CD14-positive monocyte (primary cell): ENCODE data around the gene SMYD3. TPM values are rescaled to one million over a fixed set of nuclear protein-coding genes. Genes with fewer than 3 reads are reported as not detected.

Experiments used
- DNase-seq, 3 donors: peaks; one replicate each; pipeline ENCODE4 v3.0.0-alpha.2; 2011 to 2022
- H2AFZ ChIP-seq: 2 replicates; pipeline ENCODE4 v1.6.0; 2012; ENCODE audit warnings: mild to moderate bottlenecking, low read depth, low read length, inconsistent platforms; ENCODE audit not compliant: insufficient read depth, poor library complexity, severe bottlenecking
- H3K27ac ChIP-seq, 2 donors: 1 replicate in 1 of 2; 2 replicates in 1 of 2; pipeline ENCODE4 v1.5.1; 2012 to 2013; ENCODE audit warnings: low read length in 2 of 2, control low read depth in 1 of 2, inconsistent platforms in 1 of 2, low read depth in 1 of 2, mild to moderate bottlenecking in 1 of 2
- H3K27me3 ChIP-seq, 2 donors: one replicate each; pipeline versions ENCODE4 v1.6.0 to v1.6.1; 2011 to 2013; ENCODE audit warnings: low read length in 2 of 2; ENCODE audit not compliant: control insufficient read depth in 2 of 2, insufficient read depth in 2 of 2
- H3K36me3 ChIP-seq, 2 donors: replicated peaks in 1 of 2; 1 replicate in 1 of 2; 2 replicates in 1 of 2; pipeline versions ENCODE4 v1.5.1 to v1.6.1; 2012 to 2013; ENCODE audit warnings: low read length in 2 of 2, control low read depth in 1 of 2, inconsistent platforms in 1 of 2, mild to moderate bottlenecking in 1 of 2; ENCODE audit not compliant: insufficient read depth in 2 of 2, control insufficient read depth in 1 of 2
- H3K4me1 ChIP-seq, 2 donors: 1 replicate in 1 of 2; 2 replicates in 1 of 2; pipeline versions ENCODE4 v1.5.1 to v1.6.1; 2012 to 2013; ENCODE audit warnings: low read length in 2 of 2, control low read depth in 1 of 2, inconsistent platforms in 1 of 2, mild to moderate bottlenecking in 1 of 2, moderate library complexity in 1 of 2; ENCODE audit not compliant: insufficient read depth in 2 of 2, control insufficient read depth in 1 of 2
- H3K4me2 ChIP-seq: replicated peaks from 2 replicates; pipeline ENCODE3; 2012; ENCODE audit warnings: low read length, moderate library complexity, mild to moderate bottlenecking; ENCODE audit not compliant: poor library complexity, severe bottlenecking; ENCODE audit errors: extremely low read depth
- H3K4me3 ChIP-seq, 3 experiments: fragments of 200-600 bp in 1 of 3; sonication (generic) in 1 of 3; replicated peaks in 1 of 3; 1 replicate in 2 of 3; 2 replicates in 1 of 3; pipeline ENCODE4 v1.5.1; 2011 to 2013; ENCODE audit warnings: low read length in 3 of 3, mild to moderate bottlenecking in 3 of 3, control low read depth in 2 of 3, low read depth in 2 of 3, inconsistent platforms in 1 of 3, moderate library complexity in 1 of 3
- H3K79me2 ChIP-seq: 2 replicates; pipeline ENCODE4 v1.6.0; 2012; ENCODE audit warnings: mild to moderate bottlenecking, control low read depth, inconsistent platforms, low read length, moderate library complexity; ENCODE audit not compliant: insufficient read depth
- H3K9ac ChIP-seq: 2 replicates; pipeline ENCODE4 v1.6.0; 2017; ENCODE audit warnings: low read length, mild to moderate bottlenecking; ENCODE audit not compliant: insufficient read depth, poor library complexity, severe bottlenecking
- H3K9me3 ChIP-seq, 2 donors: replicated peaks in 1 of 2; 1 replicate in 1 of 2; 2 replicates in 1 of 2; pipeline versions ENCODE4 v1.5.1 to v1.6.1; 2012 to 2013; ENCODE audit warnings: low read length in 2 of 2, control low read depth in 1 of 2; ENCODE audit not compliant: control insufficient read depth in 1 of 2, insufficient read depth in 1 of 2
- H4K20me1 ChIP-seq: 2 replicates; pipeline ENCODE4 v1.6.0; 2012; ENCODE audit warnings: mild to moderate bottlenecking, low read length, control low read depth, moderate library complexity; ENCODE audit not compliant: insufficient read depth
- H3K27ac Mint-ChIP-seq, 7 donors: one replicate each; pipeline ENCODE4 v1.8.0; 2020; ENCODE audit warnings: mild to moderate bottlenecking in 7 of 7, mixed read lengths in 7 of 7, moderate library complexity in 6 of 7, inconsistent platforms in 2 of 7
- H3K27me3 Mint-ChIP-seq, 3 donors: one replicate each; pipeline ENCODE4 v1.8.0; 2021 to 2022; ENCODE audit warnings: low read depth in 3 of 3, mild to moderate bottlenecking in 3 of 3, mixed read lengths in 3 of 3, moderate library complexity in 3 of 3, inconsistent platforms in 1 of 3
- H3K36me3 Mint-ChIP-seq, 2 donors: one replicate each; pipeline ENCODE4 v1.8.0; 2020; ENCODE audit warnings: mixed read lengths in 2 of 2, inconsistent platforms in 1 of 2, mild to moderate bottlenecking in 1 of 2
- H3K4me1 Mint-ChIP-seq: one replicate; pipeline ENCODE4 v1.8.0; 2020; ENCODE audit warnings: mild to moderate bottlenecking, mixed read lengths
- H3K4me3 Mint-ChIP-seq, 2 donors: one replicate each; pipeline ENCODE4 v1.8.0; 2020; ENCODE audit warnings: mild to moderate bottlenecking in 2 of 2, mixed read lengths in 2 of 2, moderate library complexity in 1 of 2
- H3K9me3 Mint-ChIP-seq, 7 donors: one replicate each; pipeline ENCODE4 v1.8.0; 2020 to 2022; ENCODE audit warnings: mixed read lengths in 7 of 7, mild to moderate bottlenecking in 6 of 7, moderate library complexity in 6 of 7, inconsistent platforms in 2 of 7
- whole genome bisulfite sequencing: methylation state at CpG from one replicate; pipeline ENCODE4 v1.1.5; 2013; ENCODE audit warnings: missing lambda C conversion rate; ENCODE audit not compliant: insufficient coverage; 5-methylcytosine and 5-hydroxymethylcytosine counted together
- intact Hi-C, 2 donors: fragments of 100-400 bp; cut with micrococcal nuclease; formaldehyde crosslinking; loops; one replicate each; pipeline versions ENCODE4 v1.15.0 to v1.15.1; 2023
- polyA plus RNA-seq, 3 donors: library from polyadenylated mRNA; depleted of rRNA in 1 of 3; unstranded in 2 of 3; stranded (reverse) in 1 of 3; fragments of 300-500 nt in 2 of 3; fragments of >200 nt in 1 of 3; fragmentation: Illumina TruSeq in 2 of 3; gene quantifications; 1 replicate in 2 of 3; 2 replicates in 1 of 3; pipeline ENCODE4 v1.2.3, GENCODE V29; 2012 to 2021
- TF ChIP-seq, protein P1 (sequence below): fragments of 200-600 bp; IDR thresholded peaks from one replicate; pipeline ENCODE4 v1.8.0; 2022; ENCODE audit warnings: antibody characterized with exemption, mild to moderate bottlenecking

SMYD3 gene
- polyA plus RNA-seq, 3 donors = 2.7 to 8.4 (median 4.0) TPM

DNA sequence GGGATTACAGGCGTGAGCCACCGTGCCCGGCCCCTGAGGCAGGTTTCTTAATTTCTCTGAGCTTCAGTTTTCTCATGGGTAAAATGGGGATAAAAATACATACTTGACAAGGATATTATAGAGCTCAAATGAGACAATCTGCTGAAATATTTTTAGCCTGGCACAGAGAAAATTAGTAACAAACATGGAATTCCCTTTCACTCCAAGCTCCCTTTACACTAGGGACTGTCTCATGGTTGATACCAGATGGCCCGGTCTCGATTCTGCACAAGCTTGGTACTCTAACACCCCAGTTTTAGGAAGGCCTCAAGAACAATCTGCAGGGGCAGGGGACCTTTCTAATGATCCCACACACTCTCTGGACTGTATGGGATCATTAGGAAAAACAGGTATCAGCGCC lies 671.7 kb downstream of the SMYD3 start:
- no peak overlapping the region for H3K27ac Mint-ChIP-seq
- H3K36me3 Mint-ChIP-seq = peaks cover 0 to 3% of the 10 kb centered on the region in 2 donors
- H3K9ac ChIP-seq = no peak overlapping the region
- no peaks in the 10 kb centered on the region for H3K36me3 ChIP-seq
- H4K20me1 ChIP-seq = no peaks in the 10 kb centered on the region
- TF ChIP-seq, protein P1, sequence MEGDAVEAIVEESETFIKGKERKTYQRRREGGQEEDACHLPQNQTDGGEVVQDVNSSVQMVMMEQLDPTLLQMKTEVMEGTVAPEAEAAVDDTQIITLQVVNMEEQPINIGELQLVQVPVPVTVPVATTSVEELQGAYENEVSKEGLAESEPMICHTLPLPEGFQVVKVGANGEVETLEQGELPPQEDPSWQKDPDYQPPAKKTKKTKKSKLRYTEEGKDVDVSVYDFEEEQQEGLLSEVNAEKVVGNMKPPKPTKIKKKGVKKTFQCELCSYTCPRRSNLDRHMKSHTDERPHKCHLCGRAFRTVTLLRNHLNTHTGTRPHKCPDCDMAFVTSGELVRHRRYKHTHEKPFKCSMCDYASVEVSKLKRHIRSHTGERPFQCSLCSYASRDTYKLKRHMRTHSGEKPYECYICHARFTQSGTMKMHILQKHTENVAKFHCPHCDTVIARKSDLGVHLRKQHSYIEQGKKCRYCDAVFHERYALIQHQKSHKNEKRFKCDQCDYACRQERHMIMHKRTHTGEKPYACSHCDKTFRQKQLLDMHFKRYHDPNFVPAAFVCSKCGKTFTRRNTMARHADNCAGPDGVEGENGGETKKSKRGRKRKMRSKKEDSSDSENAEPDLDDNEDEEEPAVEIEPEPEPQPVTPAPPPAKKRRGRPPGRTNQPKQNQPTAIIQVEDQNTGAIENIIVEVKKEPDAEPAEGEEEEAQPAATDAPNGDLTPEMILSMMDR = no peak
- H3K9me3 Mint-ChIP-seq = peaks cover 0 to 4% (median under 1%) of the 10 kb centered on the region in 7 donors
- no peaks in the 10 kb centered on the region for H3K4me1 Mint-ChIP-seq
- 100% methylated on average over 1 of the region's 6 CpGs for WGBS
- no peaks in the 10 kb centered on the region for H3K27me3 ChIP-seq
- H3K27me3 Mint-ChIP-seq = no peaks in the 10 kb centered on the region
- H3K9me3 ChIP-seq = no peaks in the 10 kb centered on the region
- no peak overlapping the region for H3K4me3 ChIP-seq
- DNase-seq = no peak
- H3K4me3 Mint-ChIP-seq = no peak overlapping the region
- H3K79me2 ChIP-seq = no peaks in the 10 kb centered on the region
- no peaks in the 10 kb centered on the region for H3K4me1 ChIP-seq
- no peak overlapping the region for H2AFZ ChIP-seq
- intact Hi-C loops = no loop called here
- H3K27ac ChIP-seq = no peak overlapping the region
- no peak overlapping the region for H3K4me2 ChIP-seq

DNA sequence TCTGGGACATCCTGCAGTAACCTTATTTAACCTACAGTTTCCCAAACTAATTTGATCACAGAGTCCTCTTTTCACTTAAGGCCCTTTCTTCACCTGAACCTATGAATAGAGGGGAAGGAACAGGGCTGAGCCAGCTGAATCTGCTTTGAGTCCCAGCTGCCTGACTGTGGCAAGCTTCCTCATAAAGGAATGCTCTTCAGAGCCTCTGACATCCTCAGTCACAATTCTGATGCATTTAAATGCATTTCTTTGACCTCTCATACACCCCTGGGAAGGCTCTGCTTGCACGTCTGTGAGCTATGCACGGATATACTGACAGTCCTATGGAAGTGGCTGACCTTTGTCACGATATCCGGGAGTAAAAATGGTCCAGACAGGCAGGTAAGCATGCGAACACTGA lies 673.1 kb downstream of the SMYD3 start:
- no peak overlapping the region for H3K4me2 ChIP-seq
- H3K27ac ChIP-seq = no peak overlapping the region
- no peaks in the 10 kb centered on the region for H3K36me3 ChIP-seq
- Mint-ChIP-seq H3K4me1 (no peaks in the 10 kb centered on the region), H3K27me3 (no peaks in the 10 kb centered on the region), H3K9me3 (peaks cover 0 to 8% (median 4%) of the 10 kb centered on the region in 7 donors), H3K4me3 (peak overlapping the region in 1 of 2 donors; percentile 8), H3K36me3 (peaks cover 0 to 3% of the 10 kb centered on the region in 2 donors), H3K27ac (no peak overlapping the region)
- H3K27me3 ChIP-seq = no peaks in the 10 kb centered on the region
- H4K20me1 ChIP-seq = no peaks in the 10 kb centered on the region
- H3K9ac ChIP-seq = no peak overlapping the region
- H3K4me3 ChIP-seq = no peak overlapping the region
- TF ChIP-seq, protein P1 = no peak
- no peaks in the 10 kb centered on the region for H3K4me1 ChIP-seq
- no peaks in the 10 kb centered on the region for H3K79me2 ChIP-seq
- DNase-seq = no peak
- 97% methylated on average over 5 of the region's 5 CpGs for WGBS
- intact Hi-C loops = no loop called here
- no peak overlapping the region for H2AFZ ChIP-seq
- no peaks in the 10 kb centered on the region for H3K9me3 ChIP-seq
